GM19324 (cell line): ENCODE results near the gene TMEM47.

Source experiments
- ATAC-seq: cut with Tn5 transposase; IDR thresholded peaks from one replicate; pipeline ENCODE4 v1.9.1; 2021; ENCODE audit warnings: mild to moderate bottlenecking, moderate library complexity; ENCODE audit not compliant: unreplicated experiment, low FRiP score

TMEM47 gene

GRCh38 chrX:34586346-34586911 is 70.7 kb downstream of the TMEM47 start:
- ATAC-seq, result no peak

DNA sequence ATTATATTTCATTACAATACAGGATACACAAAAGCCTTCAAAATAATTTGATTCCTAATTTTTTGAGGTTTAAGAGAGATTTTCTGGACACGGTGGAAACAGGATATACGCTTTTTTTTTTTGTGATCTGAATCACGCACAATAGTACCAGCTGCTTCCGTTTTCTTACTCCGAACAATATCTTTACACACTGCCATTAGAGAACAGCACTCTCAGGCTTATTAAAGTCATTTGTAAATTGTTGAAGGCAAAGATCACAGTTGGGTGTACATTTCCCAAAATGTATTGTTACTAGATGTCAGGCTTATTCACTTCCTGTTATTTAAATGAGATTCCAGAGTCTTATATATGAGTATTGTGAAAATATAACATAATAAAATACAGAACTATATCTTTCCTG is 71.5 kb downstream of the TMEM47 start:
- ATAC-seq, result no peak

GRCh38 chrX:34584781-34585180 is 72.3 kb downstream of the TMEM47 start:
- no peak for ATAC-seq

- ATAC-seq, result no peak
Observed at GRCh38 chrX:34580069-34580468, 77.0 kb downstream of the TMEM47 start.

- no peak for ATAC-seq
Observed at GRCh38 chrX:34578237-34578636, 78.8 kb downstream of the TMEM47 start.
